K562 (cell line): Measurements from ENCODE around the gene WWTR1. TPM values are rescaled to one million over a fixed set of nuclear protein-coding genes. Genes with fewer than 3 reads are reported as not detected.

Experiments
- ATAC-seq: fragments of 200-7000 bp; cut with Tn5 transposase; 3 replicates; pipeline ENCODE4 v1.9.1; 2020; ENCODE audit warnings: moderate library complexity
- BruUV-seq: library from RNA; stranded (reverse); fragments of 400-500 nt; replicated peaks from 2 replicates; lab custom pipeline; 2021; lab: Mats Ljungman, UMichigan
- CTCF ChIA-PET: fragments of 300-600 bp; formaldehyde crosslinking; extraction: SDS; loops from one replicate; lab custom pipeline; 2021; ENCODE audit warnings: low intra/inter-chr PET ratio; lab: Yijun Ruan, JAX
- POLR2A ChIA-PET: fragments of 300-600, 350-650 bp; sonication (Branson Sonifier 250); formaldehyde crosslinking; extraction: SDS; loops from one replicate; lab custom pipeline; 2021; ENCODE audit warnings: antibody characterized with exemption, inconsistent platforms; lab: Yijun Ruan, JAX
- DNase-seq, 4 experiments: peaks; one replicate each; pipeline versions ENCODE4 v3.0.0 to v3.0.0-alpha.2; 2011 to 2018; ENCODE audit warnings: low spot score in 3 of 4, mixed read lengths in 3 of 4; ENCODE audit errors: extremely low read depth in 1 of 4
- FAIRE-seq: peaks from 2 replicates; lab custom pipeline; 2011; peaks lifted over from hg19 to GRCh38; lab: Jason Lieb, UNC
- H2AFZ ChIP-seq: 2 replicates; pipeline ENCODE4 v1.6.0; 2011; ENCODE audit warnings: low read depth, low read length, control low read depth, inconsistent platforms
- H3K27ac ChIP-seq: fragments of 200-600 bp; 3 replicates; pipeline ENCODE4 v1.8.0; 2011; ENCODE audit warnings: low read depth, mild to moderate bottlenecking, control low read depth, inconsistent platforms, low read length, moderate library complexity, mixed read lengths; ENCODE audit errors: extremely low read depth
- H3K27me3 ChIP-seq, 2 experiments: fragments of 300-600 bp in 1 of 2; 2 replicates in 1 of 2; 3 replicates in 1 of 2; pipeline versions ENCODE4 v1.6.0 to v1.8.0; 2011; ENCODE audit warnings: inconsistent platforms in 2 of 2, low read length in 2 of 2, mild to moderate bottlenecking in 1 of 2, mixed read lengths in 1 of 2, moderate library complexity in 1 of 2; ENCODE audit not compliant: control insufficient read depth in 2 of 2, insufficient read depth in 2 of 2
- H3K36me3 ChIP-seq: fragments of 300-600 bp; 3 replicates; pipeline ENCODE4 v1.8.0; 2011; ENCODE audit warnings: mild to moderate bottlenecking, low read length, inconsistent platforms; ENCODE audit not compliant: control insufficient read depth, insufficient read depth
- H3K4me1 ChIP-seq, 2 experiments: fragments of 200-600 bp in 1 of 2; replicated peaks in 1 of 2; 2 replicates in 1 of 2; 3 replicates in 1 of 2; pipeline versions ENCODE4 v1.5.1 to v1.8.0; 2011; ENCODE audit warnings: inconsistent platforms in 2 of 2, low read length in 2 of 2, mild to moderate bottlenecking in 1 of 2, mixed read lengths in 1 of 2, moderate library complexity in 1 of 2; ENCODE audit not compliant: control insufficient read depth in 2 of 2, insufficient read depth in 2 of 2
- H3K4me2 ChIP-seq: 2 replicates; pipeline ENCODE4 v1.6.1; 2011; ENCODE audit warnings: low read length, control low read depth, inconsistent platforms, mixed read lengths; ENCODE audit not compliant: insufficient read depth
- H3K4me3 ChIP-seq: fragments of 200-600 bp; sonication (generic), shearing (Covaris generic); 2 replicates; pipeline ENCODE4 v1.5.1; 2016; ENCODE audit warnings: control low read depth, inconsistent platforms
- H3K79me2 ChIP-seq: fragments of 200-600 bp; 3 replicates; pipeline ENCODE4 v1.8.0; 2011; ENCODE audit warnings: low read length, inconsistent platforms; ENCODE audit not compliant: control insufficient read depth, insufficient read depth
- H3K9ac ChIP-seq, 2 experiments: 2 replicates each; pipeline versions ENCODE4 v1.6.0 to v1.6.1; 2011; ENCODE audit warnings: low read depth in 2 of 2, low read length in 2 of 2, control low read depth in 1 of 2, inconsistent platforms in 1 of 2, mild to moderate bottlenecking in 1 of 2, mixed read lengths in 1 of 2; ENCODE audit not compliant: insufficient read depth in 1 of 2
- H3K9me1 ChIP-seq: one replicate; pipeline ENCODE4 v1.6.0; 2011; ENCODE audit warnings: inconsistent platforms, mild to moderate bottlenecking, low read length, moderate library complexity; ENCODE audit not compliant: control insufficient read depth, insufficient read depth
- H3K9me3 ChIP-seq: replicated peaks from 2 replicates; pipeline ENCODE4 v1.5.1; 2011; ENCODE audit warnings: low read depth, low read length, inconsistent platforms; ENCODE audit not compliant: control insufficient read depth, insufficient read depth
- H4K20me1 ChIP-seq: replicated peaks from 2 replicates; pipeline ENCODE4 v1.6.1; 2011; ENCODE audit warnings: low read length, inconsistent platforms, mixed read lengths; ENCODE audit not compliant: control insufficient read depth, insufficient read depth
- ATF3 ChIP-seq, 2 experiments: fragments of 450-650 bp in 1 of 2; sonication (generic) in 1 of 2; formaldehyde crosslinking in 1 of 2; IDR thresholded peaks in 1 of 2; conservative IDR thresholded peaks in 1 of 2; 2 replicates each; pipeline versions ENCODE4 v1.6.1 to v1.8.1; 2016 to 2023; ENCODE audit warnings: mild to moderate bottlenecking in 2 of 2, moderate library complexity in 2 of 2, inconsistent platforms in 1 of 2, missing genetic modification reagents in 1 of 2
- C11orf30 ChIP-seq: fragments of 450-650 bp; IDR thresholded peaks from 2 replicates; pipeline ENCODE4 v1.6.1; 2016; ENCODE audit warnings: low read depth, mild to moderate bottlenecking
- FOSL1 ChIP-seq: fragments of 200-800 bp; sonication (Bioruptor generic); conservative IDR thresholded peaks from 2 replicates; pipeline ENCODE4 v1.6.1; 2016; ENCODE audit warnings: missing genetic modification characterization, missing compliant biosample characterization
- MAFG ChIP-seq: fragments of 450-650 bp; conservative IDR thresholded peaks from 2 replicates; pipeline ENCODE4 v1.6.1; 2016; ENCODE audit warnings: missing genetic modification characterization, missing compliant biosample characterization
- MYNN ChIP-seq, 2 experiments: sonication (generic); formaldehyde crosslinking in 1 of 2; IDR thresholded peaks; 2 replicates each; pipeline versions ENCODE4 v1.5.0 to v1.6.1; 2016 to 2020; ENCODE audit warnings: antibody characterized with exemption in 1 of 2, missing genetic modification reagents in 1 of 2
- THAP12 ChIP-seq: fragments of 250-450 bp; sonication (Bioruptor Pico); IDR thresholded peaks from 2 replicates; pipeline ENCODE4 v1.9.0; 2021; ENCODE audit warnings: mild to moderate bottlenecking, inconsistent platforms
- ZNF282 ChIP-seq: sonication (generic); formaldehyde crosslinking; IDR thresholded peaks from 2 replicates; pipeline ENCODE4 v1.8.1; 2023; ENCODE audit warnings: missing genetic modification reagents
- WGBS: fragments of 100-300 bp; shearing (Covaris generic); methylation state at CpG from one replicate; pipeline ENCODE4 v1.1.6; 2016; ENCODE audit warnings: low coverage, mixed read lengths; ENCODE audit not compliant: insufficient coverage; ENCODE audit errors: missing lambda C conversion rate; 5-methylcytosine and 5-hydroxymethylcytosine counted together
- in situ Hi-C: fragments of 300-500 bp; cut with MboI; formaldehyde crosslinking; loops from 4 replicates; pipeline ENCODE4 v1.15.0; 2018; ENCODE audit warnings: inconsistent platforms, mixed read lengths
- intact Hi-C: fragments of 100-400 bp; cut with micrococcal nuclease; formaldehyde crosslinking; loops from 2 replicates; pipeline ENCODE4 v1.14.2; 2022
- polyA plus RNA-seq, 8 experiments: library from polyadenylated mRNA; depleted of rRNA in 4 of 8; stranded (reverse) in 5 of 8; unstranded in 3 of 8; fragments of >200 nt; fragmentation: Nextera tagmentation in 2 of 8; fragmentation: Illumina TruSeq in 1 of 8; extraction: Ambion mirVana in 2 of 8; extraction: Trizol in 1 of 8; gene quantifications; 2 replicates each; pipeline versions ENCODE4 v1.2.1 to v1.2.3, GENCODE V29; 2011 to 2014; ENCODE audit warnings: inconsistent platforms in 1 of 8, missing spikeins in 1 of 8
- total RNA-seq, 7 experiments: library from RNA; depleted of rRNA in 6 of 7; stranded (reverse); fragments of >200 nt in 6 of 7; fragmentation: Illumina TruSeq in 2 of 7; extraction: Trizol in 2 of 7; gene quantifications; 2 replicates each; pipeline versions ENCODE4 v1.2.1 to v1.2.3, GENCODE V29; 2011 to 2021; ENCODE audit warnings: low replicate concordance in 1 of 7

The WWTR1 gene
- total and polyA plus RNA-seq, 9 of the 15 experiments (the other 6 are each of a cell fraction or from before 2014, with no cell fraction given): 0.04 to 1.5 (median 0.60) TPM

- H3K9me1 ChIP-seq: no peaks in the 10 kb centered on the region
- H3K4me1 ChIP-seq: peaks cover 2 to 5% of the 10 kb centered on the region in 2 experiments; a peak in 3 of 5 replicates
- no peak overlapping the region for H2AFZ ChIP-seq
- ChIA-PET POLR2A (interaction anchor here (0.6 kb wide), 1 partner anchor 112 kb away, joined by 3 read pairs; no protein-coding TSS in a partner anchor), CTCF (no interaction called here)
- no peaks in the 10 kb centered on the region for H3K79me2 ChIP-seq
- in situ Hi-C loops (no loop called here), intact Hi-C loops (no loop called here)
- TF ChIP-seq MAFG (0 out of 2 replicates have a peak, but pooled peaks have one; percentile 14), MYNN (IDR thresholded peaks at IDR 0.05) (no peak), MYNN (CRISPR knock-in tag; IDR thresholded peaks at IDR 0.05) (no peak), ZNF282 (no peak), FOSL1 (tag) (peak; percentile 39; the same call in 1 of the 2 replicates), THAP12 (CRISPR knock-in tag) (no peak), ATF3 (IDR thresholded peaks at IDR 0.05) (no peak), ATF3 (CRISPR knock-in tag; conservative IDR thresholded peaks at IDR 0.05) (no peak), C11orf30 (peak; percentile 12; the same call in 1 of the 2 replicates)
- no peak for ATAC-seq
- H3K27me3 ChIP-seq: peaks cover 0 to 12% of the 10 kb centered on the region in 2 experiments; a peak in 2 of 5 replicates
- no peak overlapping the region for H3K9ac ChIP-seq
- no peak overlapping the region for H3K4me3 ChIP-seq
- H3K4me2 ChIP-seq: no peak overlapping the region
- WGBS: 2% methylated on average over 4 of the region's 4 CpGs
- no peaks in the 10 kb centered on the region for H3K9me3 ChIP-seq
- no peak overlapping the region for H3K27ac ChIP-seq
- no peak for DNase-seq
- no peak for FAIRE-seq
- no peaks in the 10 kb centered on the region for H3K36me3 ChIP-seq
- no peaks in the 10 kb centered on the region for H4K20me1 ChIP-seq
- no TSS peak for BruUV-seq
These were observed 4.5 kb upstream of the WWTR1 start for GRCh38 chr3:149662240-149662887.
